Activated T-cell treated with anti-CD3 and anti-CD28 coated beads, Interleukin-2, amount 50 U/mL, for 72 hours (primary cell): ENCODE data around the gene TRPM6. TPM values are rescaled to one million over a fixed set of nuclear protein-coding genes. Genes with fewer than 3 reads are reported as not detected.

Experiments
- ATAC-seq, 2 donors: fragments of 150-1000 bp; cut with Tn5 transposase; replicated peaks in 1 of 2; 2 replicates each; pipeline ENCODE4 v1.10.0; 2021; ENCODE audit warnings: moderate library complexity in 2 of 2, mild to moderate bottlenecking in 1 of 2
- DNase-seq, 2 donors: peaks; one replicate each; pipeline ENCODE4 v3.0.0; 2021 to 2022; ENCODE audit warnings: mixed read lengths in 1 of 2
- H3K27ac Mint-ChIP-seq: one replicate; pipeline ENCODE4 v1.8.0; 2022; ENCODE audit warnings: mild to moderate bottlenecking, moderate library complexity, mixed read lengths
- H3K27me3 Mint-ChIP-seq: one replicate; pipeline ENCODE4 v1.8.0; 2022; ENCODE audit warnings: low read depth, mixed read lengths
- H3K36me3 Mint-ChIP-seq, 2 donors: one replicate each; pipeline ENCODE4 v1.8.0; 2022; ENCODE audit warnings: mixed read lengths in 2 of 2, mild to moderate bottlenecking in 1 of 2; ENCODE audit not compliant: insufficient read depth in 2 of 2
- H3K4me1 Mint-ChIP-seq: one replicate; pipeline ENCODE4 v1.8.0; 2022; ENCODE audit warnings: low read depth, mixed read lengths
- H3K4me3 Mint-ChIP-seq, 2 donors: one replicate each; pipeline ENCODE4 v1.8.0; 2022; ENCODE audit warnings: mild to moderate bottlenecking in 2 of 2, mixed read lengths in 2 of 2, moderate library complexity in 2 of 2
- H3K9me3 Mint-ChIP-seq, 2 donors: one replicate each; pipeline ENCODE4 v1.8.0; 2022; ENCODE audit warnings: mixed read lengths in 2 of 2
- total RNA-seq, 2 donors: library from RNA; stranded (reverse); gene quantifications; one replicate each; pipeline ENCODE4 v1.2.3, GENCODE V29; 2022

TRPM6 gene
- total RNA-seq, 2 donors from 2014 or later = 0.10 TPM; not detected in 1

GRCh38 chr9:74719306-74719705 lies 168.4 kb downstream of the TRPM6 start:
- peaks cover 10% of the 10 kb centered on the region for H3K27me3 Mint-ChIP-seq
- no peaks in the 10 kb centered on the region for H3K9me3 Mint-ChIP-seq
- no peak overlapping the region for H3K27ac Mint-ChIP-seq
- DNase-seq = no peak
- no peaks in the 10 kb centered on the region for H3K4me1 Mint-ChIP-seq
- no peak for ATAC-seq
- H3K4me3 Mint-ChIP-seq = no peak overlapping the region
- no peaks in the 10 kb centered on the region for H3K36me3 Mint-ChIP-seq

- no peaks in the 10 kb centered on the region for H3K9me3 Mint-ChIP-seq
Measured at GRCh38 chr9:74718709-74719108, 169.0 kb downstream of the TRPM6 start.

DNA sequence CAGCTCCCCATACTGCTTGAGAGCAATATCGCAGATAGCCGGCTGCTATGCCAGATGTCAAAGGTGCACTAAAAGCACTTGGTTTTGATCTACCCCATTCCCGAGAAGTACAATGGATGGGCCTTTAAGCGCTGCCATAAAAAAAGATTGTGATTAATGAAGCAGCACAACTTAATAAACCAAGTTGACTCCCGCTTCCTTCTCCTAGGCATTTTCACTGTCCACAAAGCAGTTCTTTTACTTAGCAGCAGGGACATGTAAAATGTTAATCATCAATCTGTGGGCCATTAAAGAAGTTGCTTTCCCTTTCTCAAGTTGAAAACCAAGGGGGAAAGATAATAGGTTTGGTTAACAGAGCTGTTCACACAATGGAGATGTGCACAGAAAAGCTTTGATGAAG lies 176.4 kb downstream of the TRPM6 start:
- no peak for ATAC-seq
- Mint-ChIP-seq H3K27ac (no peak overlapping the region), H3K4me3 (no peak overlapping the region), H3K9me3 (peaks cover 0 to 2% of the 10 kb centered on the region in 2 donors), H3K27me3 (peaks cover 11% of the 10 kb centered on the region), H3K4me1 (no peaks in the 10 kb centered on the region), H3K36me3 (no peaks in the 10 kb centered on the region)
- DNase-seq = no peak

More at GRCh38 chr9:74718709-74719108, 169.0 kb downstream of the TRPM6 start:
- Mint-ChIP-seq H3K27me3 (peaks cover 15% of the 10 kb centered on the region), H3K4me1 (no peaks in the 10 kb centered on the region), H3K27ac (no peak overlapping the region), H3K4me3 (no peak overlapping the region), H3K36me3 (no peaks in the 10 kb centered on the region)
- ATAC-seq (no peak), DNase-seq (no peak)

- Mint-ChIP-seq H3K27ac (no peak overlapping the region), H3K27me3 (peaks cover 39% of the 10 kb centered on the region), H3K4me1 (no peaks in the 10 kb centered on the region), H3K4me3 (no peak overlapping the region), H3K36me3 (no peaks in the 10 kb centered on the region), H3K9me3 (no peaks in the 10 kb centered on the region)
- no peak for DNase-seq
- ATAC-seq = no peak
Measured at GRCh38 chr9:74697535-74697934, 190.2 kb downstream of the TRPM6 start.

- Mint-ChIP-seq H3K27me3 (peaks cover 36% of the 10 kb centered on the region), H3K27ac (peak overlapping the region; percentile 54), H3K4me1 (no peaks in the 10 kb centered on the region), H3K36me3 (no peaks in the 10 kb centered on the region), H3K9me3 (no peaks in the 10 kb centered on the region), H3K4me3 (no peak overlapping the region)
- peak in 1 of 2 donors; percentile 1 for DNase-seq
- ATAC-seq = peak; percentile 32 to 53
Measured at GRCh38 chr9:74696520-74696919, 191.2 kb downstream of the TRPM6 start.

- Mint-ChIP-seq H3K4me1 (peaks cover 5% of the 10 kb centered on the region), H3K36me3 (no peaks in the 10 kb centered on the region), H3K9me3 (no peaks in the 10 kb centered on the region), H3K4me3 (no peak overlapping the region), H3K27ac (no peak overlapping the region), H3K27me3 (peaks cover 10% of the 10 kb centered on the region)
- ATAC-seq (no peak), DNase-seq (no peak)
Measured at GRCh38 chr9:74691058-74691457, 196.7 kb downstream of the TRPM6 start.

DNA sequence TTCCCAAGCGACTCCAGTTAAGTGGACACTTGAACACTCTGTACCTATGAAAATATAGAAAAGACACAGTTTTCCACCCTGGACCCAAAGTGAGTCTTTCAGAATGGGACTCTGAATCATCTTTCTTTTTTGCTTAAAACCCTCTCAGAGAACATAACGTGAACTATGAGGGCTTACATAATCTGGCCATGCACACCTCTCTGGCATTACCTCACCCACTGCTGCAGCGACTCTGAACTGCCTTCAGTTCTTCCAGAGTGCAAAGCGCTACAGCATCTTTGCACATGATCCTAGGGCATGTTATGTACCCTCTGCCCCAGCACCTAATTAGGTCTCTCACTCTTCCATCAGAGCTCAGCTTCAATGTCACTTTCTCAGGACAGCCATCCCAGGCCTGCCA lies 204.4 kb downstream of the TRPM6 start:
- H3K27ac Mint-ChIP-seq = no peak overlapping the region
- DNase-seq (no peak), ATAC-seq (no peak)
- no peak overlapping the region for H3K4me3 Mint-ChIP-seq
- H3K27me3 Mint-ChIP-seq = no peaks in the 10 kb centered on the region
- H3K36me3 Mint-ChIP-seq = no peaks in the 10 kb centered on the region
- H3K4me1 Mint-ChIP-seq = peaks cover 5% of the 10 kb centered on the region
- no peaks in the 10 kb centered on the region for H3K9me3 Mint-ChIP-seq

- H3K4me1 Mint-ChIP-seq = no peaks in the 10 kb centered on the region
- H3K27ac Mint-ChIP-seq = no peak overlapping the region
- ATAC-seq (no peak), DNase-seq (no peak)
- no peaks in the 10 kb centered on the region for H3K9me3 Mint-ChIP-seq
- H3K4me3 Mint-ChIP-seq = no peak overlapping the region
- peaks cover 8% of the 10 kb centered on the region for H3K27me3 Mint-ChIP-seq
- H3K36me3 Mint-ChIP-seq = no peaks in the 10 kb centered on the region
Measured at GRCh38 chr9:74681906-74682305, 205.8 kb downstream of the TRPM6 start.

- no peak for ATAC-seq
- no peak for DNase-seq
- no peaks in the 10 kb centered on the region for H3K9me3 Mint-ChIP-seq
- no peak overlapping the region for H3K4me3 Mint-ChIP-seq
- no peaks in the 10 kb centered on the region for H3K4me1 Mint-ChIP-seq
- peaks cover 8% of the 10 kb centered on the region for H3K27me3 Mint-ChIP-seq
- no peak overlapping the region for H3K27ac Mint-ChIP-seq
- no peaks in the 10 kb centered on the region for H3K36me3 Mint-ChIP-seq
Measured at GRCh38 chr9:74674077-74674476, 213.6 kb downstream of the TRPM6 start.

Other genes with a start within 250 kb of the TRPM6 start
- 10 to 100 TPM; 17.8 to 23.1 TPM for gene C9orf40, start 65.0 kb upstream of the TRPM6 start, total RNA-seq
- 10 to 100 TPM; 18.6 to 19.8 TPM for gene CARNMT1, start 140.4 kb upstream of the TRPM6 start, total RNA-seq
- gene NMRK1, start 200.2 kb upstream of the TRPM6 start, total RNA-seq = 10 to 100 TPM; 41.0 to 59.3 TPM
- 100 to 1,000 TPM in 1 of 2 donors, 10 to 100 TPM in 1; 71.9 to 109 TPM for gene OSTF1, start 200.6 kb upstream of the TRPM6 start, total RNA-seq